NCI-H1105 treated with DMSO at 0.1 percent for 48 hours (cell line): Measurements from ENCODE around the gene IFIT3.
"Not testable (repeated sequence)": the region's sequence is repeated elsewhere in the genome, so short reads cannot be mapped to it uniquely, and the experiment has no call there.

Source experiments
- DNase-seq: peaks from one replicate; lab custom pipeline; 2025; lab: John Stamatoyannopoulos, UW

Gene IFIT3, protein sequence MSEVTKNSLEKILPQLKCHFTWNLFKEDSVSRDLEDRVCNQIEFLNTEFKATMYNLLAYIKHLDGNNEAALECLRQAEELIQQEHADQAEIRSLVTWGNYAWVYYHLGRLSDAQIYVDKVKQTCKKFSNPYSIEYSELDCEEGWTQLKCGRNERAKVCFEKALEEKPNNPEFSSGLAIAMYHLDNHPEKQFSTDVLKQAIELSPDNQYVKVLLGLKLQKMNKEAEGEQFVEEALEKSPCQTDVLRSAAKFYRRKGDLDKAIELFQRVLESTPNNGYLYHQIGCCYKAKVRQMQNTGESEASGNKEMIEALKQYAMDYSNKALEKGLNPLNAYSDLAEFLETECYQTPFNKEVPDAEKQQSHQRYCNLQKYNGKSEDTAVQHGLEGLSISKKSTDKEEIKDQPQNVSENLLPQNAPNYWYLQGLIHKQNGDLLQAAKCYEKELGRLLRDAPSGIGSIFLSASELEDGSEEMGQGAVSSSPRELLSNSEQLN

DNA sequence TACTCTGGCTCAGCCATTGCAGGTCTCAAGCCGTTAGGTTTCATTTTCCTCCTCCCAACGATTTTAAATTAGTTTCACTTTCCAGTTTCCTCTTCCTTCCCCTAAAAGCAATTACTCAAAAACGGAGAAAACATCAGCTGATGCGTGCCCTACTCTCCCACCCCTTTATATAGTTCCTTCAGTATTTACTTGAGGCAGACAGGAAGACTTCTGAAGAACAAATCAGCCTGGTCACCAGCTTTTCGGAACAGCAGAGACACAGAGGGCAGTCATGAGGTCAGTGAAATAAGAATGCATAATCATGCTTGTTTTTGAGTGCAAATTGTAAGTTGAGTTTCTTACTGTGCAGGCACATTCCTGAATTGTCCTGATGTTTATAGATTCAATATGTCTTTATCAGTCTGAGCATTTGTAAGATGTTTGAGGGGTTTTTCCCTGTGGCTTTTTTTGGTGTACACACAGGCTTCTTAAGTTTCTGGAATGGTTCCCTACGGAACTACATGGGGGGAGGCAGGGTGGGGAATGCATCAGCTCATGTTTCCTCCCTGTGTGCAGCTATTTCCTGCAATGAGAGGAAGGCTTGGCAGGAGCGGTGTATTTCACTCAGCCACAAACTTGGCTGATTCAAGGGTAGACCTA lies at the start of gene IFIT3:
Gene IFIT3 (plus strand): TSS at position 195 of the 639 bp plus-strand sequence. CDS start 77 bp downstream, at position 272.
- DNase-seq = no peak

DNA sequence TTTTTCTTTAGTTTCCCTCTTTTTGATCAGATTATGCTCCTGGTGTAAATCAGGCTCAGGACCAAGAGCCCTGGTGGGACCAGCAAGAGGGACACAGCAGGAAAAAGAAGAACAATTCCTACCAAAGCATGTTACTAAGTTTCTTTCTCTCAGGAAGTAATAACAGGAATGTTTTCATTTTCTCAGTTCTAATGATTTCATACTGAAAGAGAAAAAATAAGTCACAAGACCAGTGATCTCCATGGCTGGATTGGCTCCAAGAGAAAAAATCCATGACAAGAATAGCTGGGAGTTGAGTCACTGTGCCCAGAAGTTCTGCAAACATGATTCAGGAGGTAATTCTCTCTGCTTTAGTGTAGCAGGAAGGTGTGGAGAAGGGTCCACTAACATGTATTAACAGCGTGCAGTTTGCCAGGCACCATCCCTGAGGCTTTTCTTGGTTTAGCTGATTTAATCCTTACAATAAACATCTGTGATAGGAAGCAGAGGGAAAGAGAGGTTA lies 49.7 kb upstream of the IFIT3 start:
- no peak for DNase-seq

DNA sequence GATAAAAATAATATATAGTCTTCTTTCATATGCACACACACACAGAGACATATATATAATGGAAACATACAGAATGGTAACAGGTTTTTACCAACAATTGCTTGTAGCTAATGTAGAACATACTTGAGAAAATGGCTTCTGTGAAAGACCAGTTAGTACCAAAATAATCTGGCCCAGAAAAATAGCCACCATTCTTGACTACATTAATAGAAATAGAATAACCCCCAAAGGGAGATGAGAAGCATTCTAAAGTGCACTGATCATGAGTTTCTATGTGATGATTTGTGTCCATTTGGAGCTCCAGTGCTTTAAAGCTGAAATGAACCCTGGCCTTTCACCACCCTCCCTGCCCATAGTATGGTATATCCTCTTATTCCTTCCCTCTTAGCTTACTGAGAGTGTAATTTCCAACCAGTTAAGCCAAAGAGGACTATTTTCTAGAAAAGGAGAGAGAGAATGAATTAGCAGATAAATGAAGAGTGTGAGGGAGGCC lies 48.9 kb upstream of the IFIT3 start:
- no peak for DNase-seq

DNA sequence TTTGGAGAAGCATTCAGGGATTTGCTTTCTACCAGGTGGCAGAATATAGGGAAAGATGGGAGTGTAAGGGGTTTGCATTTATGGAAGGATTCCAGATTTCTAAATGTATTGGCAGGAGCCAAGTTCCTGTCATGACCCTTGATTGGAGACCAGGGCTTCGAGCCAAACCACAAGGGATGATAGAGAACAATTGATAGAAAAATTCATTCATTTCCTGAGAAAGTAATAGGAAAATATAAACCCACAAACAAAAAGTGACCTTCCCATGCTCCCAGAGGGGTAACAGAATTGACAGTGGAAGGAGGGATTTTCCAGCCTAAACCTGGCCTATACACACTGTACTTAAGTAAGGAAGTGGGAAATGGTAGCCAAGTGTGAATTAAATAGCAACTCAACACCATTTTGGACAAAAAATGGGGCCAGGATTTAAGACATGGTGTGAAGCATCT lies 48.4 kb upstream of the IFIT3 start:
- peak; percentile 69 for DNase-seq

DNA sequence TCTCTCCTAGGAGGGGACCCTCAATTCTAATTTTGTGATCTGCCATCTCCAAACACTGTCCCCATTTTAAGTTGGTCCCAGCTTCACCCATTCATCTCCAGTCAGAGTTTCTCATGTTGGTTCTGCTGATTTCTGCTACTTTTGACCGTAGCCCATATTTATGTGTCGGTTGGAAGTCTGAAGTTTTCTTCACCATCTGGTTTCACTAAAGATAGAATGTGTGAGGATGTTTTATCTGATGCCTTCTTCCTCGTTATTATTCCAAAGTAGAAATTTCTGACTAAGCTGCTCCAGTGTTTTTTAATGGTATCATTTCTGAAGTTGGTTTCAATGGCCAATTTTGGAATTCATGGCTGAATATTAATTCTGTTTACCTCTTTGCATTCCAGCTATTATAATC lies 47.3 kb upstream of the IFIT3 start:
- no peak for DNase-seq

DNA sequence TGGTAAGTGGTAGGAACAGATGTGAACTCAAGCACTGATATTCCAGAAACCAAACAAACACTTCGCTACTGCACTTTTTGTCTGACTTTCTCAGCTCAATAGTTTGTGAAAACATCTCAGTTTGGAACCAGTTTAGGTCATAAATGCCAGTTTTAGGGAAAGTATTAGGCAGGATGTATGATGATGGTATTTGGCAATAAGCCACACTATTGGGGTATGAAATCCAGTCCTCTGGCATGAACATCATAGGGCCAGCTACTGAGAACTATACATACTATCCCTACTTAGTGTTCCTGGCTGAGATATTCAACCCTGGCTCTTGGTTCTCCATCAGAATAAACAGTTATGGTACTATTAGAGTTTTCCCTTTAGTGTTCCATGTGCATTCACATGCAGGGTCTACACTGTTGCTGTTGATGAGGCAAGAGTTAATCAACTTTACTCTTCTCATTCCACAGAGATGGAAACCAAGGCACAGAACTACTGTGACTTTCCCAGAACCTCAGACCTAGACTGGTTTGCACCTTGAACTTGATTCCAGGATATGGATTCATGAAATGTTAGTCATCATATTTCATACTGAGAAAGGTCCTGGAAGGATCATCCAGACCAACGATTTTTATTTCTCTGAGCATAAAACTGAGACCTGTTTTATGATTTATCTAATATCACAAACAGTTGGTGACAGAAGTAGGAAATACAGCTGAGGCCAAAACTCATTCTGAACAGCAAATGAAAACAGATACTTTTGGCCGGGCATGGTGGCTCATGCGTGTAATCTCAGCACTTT lies 46.0 kb upstream of the IFIT3 start:
- no peak for DNase-seq

DNA sequence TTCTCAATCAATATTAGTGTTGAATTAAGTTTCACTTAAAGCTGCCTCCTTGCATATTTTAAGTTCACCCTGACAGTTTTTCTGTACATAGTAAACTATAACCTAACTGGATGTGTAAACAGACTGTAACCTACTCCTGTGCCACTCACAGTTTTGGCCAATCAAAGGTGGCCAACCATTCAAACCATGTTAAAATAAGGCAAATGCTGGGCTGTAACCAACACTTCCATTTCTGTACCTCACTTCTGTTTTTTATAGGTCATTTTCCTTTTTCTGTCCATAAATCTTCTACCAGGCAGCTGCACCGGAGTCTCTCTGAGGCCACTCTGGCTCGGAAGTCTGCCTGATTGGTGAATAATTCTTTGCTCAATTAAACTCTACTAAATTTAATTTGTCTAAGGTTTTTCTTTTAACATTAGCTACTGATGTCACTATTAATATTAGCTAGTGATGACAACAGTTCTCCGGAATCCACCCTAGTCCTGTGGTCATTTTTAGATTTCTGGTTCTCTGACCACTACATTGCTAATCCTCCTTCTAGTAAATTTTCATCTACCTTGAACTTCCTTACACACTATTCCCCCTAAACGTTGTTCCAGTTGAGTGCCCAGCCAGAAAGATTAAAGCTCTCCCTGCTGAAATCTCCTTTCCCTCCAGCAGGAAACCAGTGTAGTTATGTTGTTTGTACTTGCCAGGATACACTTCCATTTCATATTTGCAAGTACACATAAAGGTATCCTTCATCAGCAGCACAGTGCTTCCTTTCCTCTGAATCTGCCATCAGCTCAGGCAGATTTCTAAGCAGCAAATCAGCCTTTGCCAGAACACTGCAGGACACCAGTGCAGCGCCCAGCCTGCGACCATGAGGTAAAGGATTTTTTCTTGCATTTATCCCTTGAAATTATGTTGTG lies 44.5 kb upstream of the IFIT3 start:
- no peak for DNase-seq

DNA sequence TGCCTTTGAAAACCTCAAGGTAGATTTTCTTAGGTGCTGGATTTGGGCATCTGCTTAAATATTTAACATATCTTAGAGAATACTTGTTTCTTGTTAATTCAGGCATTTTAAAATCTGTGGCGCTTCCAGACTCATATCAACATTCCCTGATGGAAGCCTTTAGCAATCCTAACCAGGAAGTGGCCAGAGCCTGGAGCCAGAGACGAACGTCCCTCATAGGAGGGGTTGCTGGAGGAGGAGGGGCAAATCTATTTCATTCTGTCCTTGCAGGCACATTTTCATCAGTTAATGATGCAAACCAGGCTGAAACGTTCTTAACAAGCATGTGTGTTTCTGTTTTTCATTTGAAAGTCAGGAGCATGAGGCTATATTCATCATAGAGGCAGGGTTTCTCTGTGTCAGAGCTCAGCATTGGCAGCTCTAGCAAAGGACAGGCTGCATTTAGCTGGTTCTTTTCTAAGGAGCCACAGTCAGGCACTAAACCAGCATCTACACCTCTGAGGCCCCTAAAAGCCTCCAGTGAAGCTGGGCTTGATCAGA lies 43.8 kb upstream of the IFIT3 start:
- no peak for DNase-seq

DNA sequence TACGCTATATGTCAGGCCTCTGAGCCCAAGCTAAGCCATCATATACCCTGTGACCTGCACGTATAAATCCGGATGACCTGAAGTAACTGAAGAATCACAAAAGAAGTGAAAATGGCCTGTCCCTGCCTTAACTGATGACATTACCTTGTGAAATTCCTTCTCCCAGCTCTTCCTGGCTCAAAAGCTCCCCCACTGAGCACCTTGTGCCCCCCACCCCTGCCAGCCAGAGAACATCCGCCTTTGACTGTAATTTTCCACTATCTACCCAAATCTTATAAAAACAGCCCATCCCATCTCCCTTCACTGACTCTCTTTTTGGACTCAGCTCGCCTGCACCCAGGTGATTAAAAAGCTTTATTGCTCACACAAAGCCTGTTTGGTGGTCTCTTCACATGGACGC lies 43.1 kb upstream of the IFIT3 start:
- not testable (repeated sequence) for DNase-seq

DNA sequence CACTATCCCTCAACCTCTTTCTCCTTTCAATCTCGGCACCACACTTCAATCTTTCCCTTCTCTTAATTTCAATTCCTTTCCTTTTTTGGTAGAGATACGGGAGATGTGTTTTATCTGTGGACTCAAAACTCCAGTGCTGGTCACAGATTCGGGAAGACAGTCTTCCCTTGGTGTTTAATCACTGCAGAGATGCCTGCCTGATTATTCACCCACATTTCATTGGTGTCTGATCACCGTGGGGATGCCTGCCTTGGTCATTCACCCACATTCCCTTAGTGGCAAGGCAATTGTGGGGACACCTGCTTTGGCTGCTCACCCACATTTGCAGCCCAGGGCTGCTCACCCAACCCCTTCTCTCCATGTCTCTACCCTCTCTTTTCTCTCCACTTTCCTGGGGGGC lies 42.5 kb upstream of the IFIT3 start:
- DNase-seq = not testable (repeated sequence)

DNA sequence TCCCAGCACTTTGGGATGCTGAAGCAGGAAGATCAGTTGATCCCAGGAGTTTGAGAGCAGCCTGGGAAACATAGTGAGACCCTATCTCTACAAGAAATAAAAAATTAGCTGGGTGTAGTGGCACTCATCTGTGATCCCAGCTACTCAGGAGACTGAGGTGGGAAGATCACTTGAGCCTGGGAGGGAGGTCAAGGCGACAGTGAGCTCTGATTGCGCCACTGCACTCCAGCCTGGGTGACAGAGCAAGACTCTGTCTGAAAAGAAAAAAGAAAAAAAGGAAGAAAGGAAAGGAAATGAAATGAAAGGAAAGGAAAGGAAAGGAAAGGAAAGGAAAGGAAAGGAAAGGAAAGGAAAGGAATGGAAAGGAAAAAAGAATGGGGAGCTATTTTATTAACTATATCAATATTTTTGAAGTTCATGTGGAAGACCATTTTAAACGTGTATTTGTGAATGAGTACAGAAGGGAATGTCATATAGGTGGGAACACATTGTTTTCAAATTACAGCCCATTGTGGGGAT lies 33.0 kb upstream of the IFIT3 start:
- no peak for DNase-seq

DNA sequence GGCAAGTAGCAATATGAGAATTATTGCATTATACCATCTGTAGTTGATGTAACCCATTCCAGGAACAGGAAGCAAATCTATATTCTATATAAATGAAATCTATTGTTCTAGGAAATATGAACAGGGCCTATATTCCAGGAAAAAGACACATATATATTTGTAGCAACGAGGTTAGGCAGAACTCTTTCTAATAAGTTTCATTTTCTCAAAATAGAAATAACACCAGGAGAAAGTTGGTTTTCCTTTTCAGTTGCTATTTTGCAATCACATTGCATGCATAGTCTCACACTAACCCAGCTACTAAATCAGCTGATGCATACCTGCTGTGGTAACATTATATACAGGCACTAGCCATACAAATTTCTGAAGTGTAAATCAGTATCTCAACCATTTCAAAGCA lies 32.2 kb upstream of the IFIT3 start:
- DNase-seq = no peak

DNA sequence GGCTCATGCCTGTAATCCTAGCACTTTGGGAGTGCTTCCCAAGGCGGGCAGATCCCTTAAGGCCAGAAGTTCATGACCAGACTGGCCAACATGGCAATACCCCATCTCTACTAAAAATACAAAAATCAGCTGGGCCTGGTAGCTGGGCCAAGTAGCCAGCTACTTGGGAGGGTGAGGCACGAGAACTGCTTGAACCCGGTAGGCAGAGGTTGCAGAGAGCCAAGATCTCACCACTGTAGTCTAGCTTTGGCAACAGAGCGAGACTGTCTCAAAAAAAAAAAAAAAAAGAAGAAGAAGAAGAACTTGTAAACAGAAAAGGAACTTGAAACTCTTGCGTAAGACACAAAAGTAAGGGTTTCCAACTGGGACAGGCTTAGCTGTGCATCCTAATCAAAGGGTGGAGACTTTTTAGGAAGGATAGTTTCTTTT lies 31.6 kb upstream of the IFIT3 start:
- DNase-seq = no peak

DNA sequence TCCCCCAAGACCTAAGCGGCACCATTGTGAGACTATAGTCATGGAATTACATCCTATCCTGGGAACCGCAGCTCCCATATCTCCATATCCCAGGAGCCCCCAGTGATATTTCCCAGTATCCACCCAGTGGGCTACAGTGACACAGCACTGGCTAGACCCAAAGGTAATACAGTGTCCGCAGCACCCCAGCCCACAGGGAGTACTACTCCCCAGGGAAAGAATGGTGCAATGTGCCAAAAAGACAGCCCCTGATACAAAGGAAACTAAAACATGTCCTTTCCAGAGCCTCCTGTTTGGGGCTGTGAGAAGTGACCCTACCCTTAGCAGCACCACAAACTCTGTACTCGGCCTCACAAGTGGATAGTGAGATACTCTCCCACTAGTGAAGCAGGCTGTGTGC lies 30.4 kb upstream of the IFIT3 start:
- DNase-seq = no peak

DNA sequence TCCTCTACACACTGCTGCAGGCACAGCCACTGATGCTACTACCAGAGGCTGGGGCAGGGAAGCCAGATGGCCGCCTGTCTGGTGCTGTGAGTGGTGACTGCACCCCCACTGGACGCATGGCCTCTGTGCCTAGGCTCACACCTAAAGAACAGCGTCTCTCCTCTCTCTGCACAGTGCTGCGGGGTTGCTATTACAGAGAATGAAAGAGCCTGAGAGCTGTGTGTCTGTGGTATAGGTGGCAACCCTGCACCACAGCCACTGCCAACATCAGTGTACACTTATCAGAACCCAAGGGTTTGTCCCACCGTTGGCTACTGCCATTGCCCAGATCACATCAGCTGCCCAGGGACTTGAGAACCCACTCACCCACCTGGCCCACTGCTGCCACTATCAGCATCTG lies 30.0 kb upstream of the IFIT3 start:
- DNase-seq = no peak

DNA sequence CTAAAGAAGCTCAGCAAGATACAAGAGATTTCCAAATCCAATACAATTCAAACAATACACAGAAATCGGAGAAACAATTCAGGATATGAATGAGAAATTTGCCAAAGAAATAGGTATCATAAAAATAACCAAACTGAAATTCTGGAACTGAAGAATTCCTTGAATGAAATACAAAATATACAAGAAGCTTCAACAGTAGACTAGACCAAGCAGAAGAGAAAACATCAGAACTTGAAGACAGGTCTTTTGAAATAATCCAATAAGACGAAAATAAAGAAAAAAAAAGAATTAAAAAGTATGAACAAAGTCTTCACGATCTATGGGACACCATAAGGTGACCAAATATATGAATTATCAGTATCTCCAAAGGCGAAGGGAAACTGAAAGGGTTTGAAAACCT lies 28.8 kb upstream of the IFIT3 start:
- DNase-seq = no peak

DNA sequence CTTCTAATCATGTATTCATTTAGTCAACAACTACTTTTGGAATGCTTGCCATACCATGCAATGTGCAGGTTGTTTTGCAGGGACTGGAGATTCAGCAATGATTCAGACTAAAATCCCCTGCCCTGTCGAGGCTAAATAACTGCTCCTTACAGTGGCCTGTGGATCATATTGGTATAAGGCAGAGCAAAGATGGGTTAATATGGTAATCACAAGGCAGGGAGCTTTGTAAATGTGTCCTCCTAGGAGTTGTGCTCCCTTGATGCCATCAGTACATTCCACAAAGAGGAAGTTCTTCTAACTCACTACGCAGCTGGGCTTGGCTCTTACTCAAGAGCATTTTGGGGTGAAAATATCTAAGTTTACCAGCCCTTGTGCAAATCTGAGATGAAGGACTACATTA lies 26.6 kb upstream of the IFIT3 start:
- DNase-seq = no peak

DNA sequence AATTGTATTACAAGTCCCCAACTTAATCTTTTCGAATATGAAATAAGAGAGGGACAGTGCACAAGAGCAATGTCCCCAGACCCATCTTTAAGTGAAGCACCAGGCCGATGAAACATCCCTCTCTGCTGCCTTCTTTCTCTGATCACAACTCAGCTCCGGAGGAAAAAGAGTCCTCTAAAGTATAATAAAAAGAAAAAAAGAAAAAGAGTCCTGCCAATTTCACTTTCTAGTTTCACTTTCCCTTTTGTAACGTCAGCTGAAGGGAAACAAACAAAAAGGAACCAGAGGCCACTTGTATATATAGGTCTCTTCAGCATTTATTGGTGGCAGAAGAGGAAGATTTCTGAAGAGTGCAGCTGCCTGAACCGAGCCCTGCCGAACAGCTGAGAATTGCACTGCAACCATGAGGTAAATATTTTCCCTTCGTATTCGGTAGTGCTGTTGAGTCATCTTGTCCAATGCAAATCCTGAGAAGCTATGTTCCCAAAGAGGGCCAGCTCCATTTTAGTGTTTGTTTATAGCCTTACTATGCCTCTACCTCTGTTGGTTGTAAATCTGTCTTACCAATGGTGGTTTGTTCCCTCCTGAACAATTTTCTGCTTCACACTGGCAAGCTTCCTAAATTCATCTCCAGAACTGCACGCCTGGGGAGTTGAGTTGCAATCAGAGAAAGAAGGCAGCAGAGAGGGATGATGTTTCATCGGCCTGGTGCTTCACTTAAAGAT lies 25.9 kb upstream of the IFIT3 start, which contains the start of gene IFIT2:
Gene IFIT2 (plus strand): TSS at position 326 of the 725 bp plus-strand sequence. CDS start 78 bp downstream, at position 404.
- DNase-seq = peak; percentile 62

DNA sequence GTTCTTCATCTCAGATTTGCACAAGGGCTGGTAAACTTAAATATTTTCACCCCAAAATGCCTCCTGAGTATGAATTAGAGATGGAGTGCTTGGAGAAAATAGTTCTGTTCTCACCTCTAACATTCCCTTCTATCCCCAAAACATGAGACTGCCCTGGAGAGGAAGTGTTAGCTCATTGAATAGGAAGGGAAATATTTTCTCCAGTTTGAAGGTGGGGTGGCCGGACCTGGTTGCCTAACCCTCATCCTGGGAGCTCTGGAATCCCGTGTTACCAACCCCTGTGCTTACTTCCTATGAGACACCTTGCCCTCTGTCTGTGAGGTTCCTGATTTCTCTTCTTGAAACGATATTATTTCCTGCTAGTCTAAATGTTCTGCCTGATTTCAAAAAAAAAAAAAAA lies 25.2 kb upstream of the IFIT3 start:
- DNase-seq = no peak

DNA sequence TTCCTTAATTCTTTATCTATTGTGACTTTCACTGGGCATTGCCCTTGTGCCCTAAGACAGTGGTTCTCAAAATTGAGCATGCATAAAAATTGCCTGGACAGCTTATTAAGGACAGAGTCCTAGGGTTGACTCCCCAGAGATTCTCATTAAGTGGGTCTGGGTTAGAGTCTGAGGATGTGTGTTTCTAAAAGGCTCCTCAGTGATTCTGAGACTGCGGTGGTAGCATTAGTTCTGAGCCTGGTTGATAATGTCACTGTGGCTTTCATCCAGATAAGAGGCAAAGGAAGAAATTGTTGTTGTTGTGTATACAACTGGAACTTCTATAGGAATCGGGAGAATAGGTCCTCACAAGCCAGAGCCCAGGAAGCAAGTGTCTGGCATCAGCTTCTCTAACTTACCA lies 24.6 kb upstream of the IFIT3 start:
- DNase-seq = no peak
